Activated CD8-positive, alpha-beta memory T cell treated with anti-CD3 and anti-CD28 coated beads, Interleukin-2, amount 10 ng/mL, durations not matched to agents 7 days and 5 days (primary cell): Measurements from ENCODE around the gene ZNF609. TPM values are rescaled to one million over a fixed set of nuclear protein-coding genes. Genes with fewer than 3 reads are reported as not detected.
A peak's percentile ranks its signal among the peaks of the same experiment; 100 is the strongest.

Source experiments
- ATAC-seq: fragments of 150-1000 bp; cut with Tn5 transposase; one replicate; pipeline ENCODE4 v1.10.0; 2021; ENCODE audit warnings: moderate library complexity
- CTCF ChIA-PET: fragments of 350-600 bp; sonication (Branson Sonifier 250); formaldehyde crosslinking; loops from one replicate; lab custom pipeline; 2021; ENCODE audit warnings: antibody characterized with exemption; lab: Charles Lee
- DNase-seq: peaks from one replicate; pipeline ENCODE4 v3.0.0-alpha.2; 2020
- H3K27ac Mint-ChIP-seq: one replicate; pipeline ENCODE4 v1.8.0; 2021; ENCODE audit warnings: mild to moderate bottlenecking, mixed read lengths
- H3K27me3 Mint-ChIP-seq: one replicate; pipeline ENCODE4 v1.8.0; 2021; ENCODE audit warnings: mixed read lengths
- H3K36me3 Mint-ChIP-seq: one replicate; pipeline ENCODE4 v1.8.0; 2021; ENCODE audit warnings: mild to moderate bottlenecking, mixed read lengths
- H3K4me1 Mint-ChIP-seq: one replicate; pipeline ENCODE4 v1.8.0; 2021; ENCODE audit warnings: mixed read lengths
- H3K4me3 Mint-ChIP-seq: one replicate; pipeline ENCODE4 v1.8.0; 2021; ENCODE audit warnings: mild to moderate bottlenecking, moderate library complexity, mixed read lengths
- H3K9me3 Mint-ChIP-seq: one replicate; pipeline ENCODE4 v1.8.0; 2022; ENCODE audit warnings: low read depth, mixed read lengths
- total RNA-seq, 2 experiments: library from RNA; stranded (reverse); gene quantifications; one replicate each; pipeline ENCODE4 v1.2.3, GENCODE V29; 2021

ZNF609 gene
- total RNA-seq, 2 experiments from 2014 or later, result 36.8 to 47.5 TPM

DNA sequence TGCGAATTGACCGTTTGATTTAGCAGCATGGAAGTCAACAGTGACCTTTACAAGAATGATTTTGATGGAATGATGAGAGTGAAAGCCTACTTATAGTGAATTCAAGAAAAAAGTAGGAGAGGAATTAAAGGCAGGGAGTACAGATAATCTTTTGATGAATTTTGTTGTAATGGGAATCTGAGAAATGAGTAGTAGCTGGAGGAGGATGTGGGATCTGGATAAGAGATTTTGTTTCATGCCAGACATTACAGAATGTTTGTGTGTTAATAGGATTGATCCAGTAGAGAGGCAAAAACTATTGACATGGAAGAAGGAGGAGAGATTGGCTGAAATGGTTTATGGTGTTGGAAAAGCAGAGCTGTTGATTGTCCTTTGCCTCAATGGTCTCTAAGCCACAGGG is 17.4 kb upstream of the ZNF609 start:
- H3K4me1 Mint-ChIP-seq, result peaks cover 53% of the 10 kb centered on the region
- peaks cover 22% of the 10 kb centered on the region for H3K36me3 Mint-ChIP-seq
- peak overlapping the region; percentile 1 for H3K27ac Mint-ChIP-seq
- DNase-seq (no peak), ATAC-seq (no peak)
- no peaks in the 10 kb centered on the region for H3K9me3 Mint-ChIP-seq
- no peaks in the 10 kb centered on the region for H3K27me3 Mint-ChIP-seq
- H3K4me3 Mint-ChIP-seq, result no peak overlapping the region
- CTCF ChIA-PET, result interaction anchor here (0.7 kb wide), 1 partner anchor 507 kb away, joined by 3 read pairs; no protein-coding TSS in a partner anchor

DNA sequence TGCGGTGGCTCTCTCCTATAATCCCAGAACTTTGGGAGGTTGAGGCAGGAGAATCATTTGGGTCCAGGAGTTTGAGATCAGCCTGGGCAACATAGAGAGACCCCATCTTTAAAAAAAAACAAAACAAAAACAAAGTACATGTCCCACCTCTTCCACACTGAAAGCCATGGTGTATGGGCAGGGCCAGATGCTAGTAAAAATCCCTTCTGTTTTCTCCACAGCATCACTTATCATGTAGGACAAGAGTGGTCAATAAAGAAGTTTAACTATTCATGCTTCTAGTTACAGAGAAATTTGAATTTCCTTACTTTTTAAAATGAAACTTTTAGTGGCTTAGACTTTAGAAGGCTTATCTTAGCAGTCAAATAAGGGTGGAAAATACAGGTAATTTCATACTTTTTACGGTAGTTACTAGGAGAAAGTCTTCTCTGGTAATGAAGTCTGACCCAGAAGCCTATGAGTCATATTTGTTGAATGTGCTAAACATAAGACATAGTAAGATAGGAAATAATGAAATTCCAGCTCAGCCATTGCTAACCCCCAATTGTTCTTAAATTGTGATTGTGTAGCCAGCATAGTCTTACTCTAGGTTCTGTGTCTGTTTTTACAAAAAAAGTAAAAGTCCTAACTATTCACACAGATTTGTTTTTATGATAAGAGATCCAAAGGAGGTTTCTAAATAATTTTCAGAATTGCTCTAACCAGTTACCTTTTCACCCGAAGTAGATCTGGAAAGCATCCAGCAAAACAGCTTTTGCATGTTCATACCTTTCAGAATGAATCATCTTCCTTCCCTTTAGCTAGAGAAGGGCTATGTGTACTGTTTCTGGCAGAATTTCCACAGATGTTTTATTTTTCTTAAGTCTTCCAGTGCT is 16.4 kb upstream of the ZNF609 start:
- Mint-ChIP-seq H3K27ac (peak overlapping the region; percentile 86), H3K9me3 (no peaks in the 10 kb centered on the region), H3K4me3 (peak overlapping the region; percentile 26), H3K27me3 (no peaks in the 10 kb centered on the region), H3K4me1 (peaks cover 50% of the 10 kb centered on the region), H3K36me3 (peaks cover 27% of the 10 kb centered on the region)
- DNase-seq (no peak), ATAC-seq (peak; percentile 85)
- CTCF ChIA-PET, result interaction anchor here (1.2 kb wide), 1 partner anchor 13 kb away, joined by 3 read pairs; no protein-coding TSS in a partner anchor

DNA sequence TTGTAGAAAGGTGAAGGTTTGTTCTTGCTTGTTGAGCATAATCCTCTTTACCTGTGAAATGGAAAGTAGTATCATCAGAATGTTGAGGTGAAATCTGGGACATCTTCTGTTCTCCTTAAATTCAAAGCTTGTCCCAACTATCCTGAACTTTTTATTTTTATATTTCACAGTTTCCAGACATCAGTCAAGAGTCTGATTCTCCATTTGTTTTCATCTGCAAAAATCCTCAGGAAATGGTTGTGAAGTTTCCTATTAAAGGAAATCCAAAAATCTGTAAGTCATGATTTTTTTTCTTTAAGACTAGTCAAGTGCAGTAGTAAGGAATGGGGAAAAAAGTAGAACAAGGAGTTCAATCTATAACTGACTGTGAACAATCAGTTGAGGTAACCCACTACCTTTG is 15.5 kb upstream of the ZNF609 start:
- no peak for DNase-seq
- Mint-ChIP-seq H3K4me1 (peaks cover 52% of the 10 kb centered on the region), H3K36me3 (peaks cover 27% of the 10 kb centered on the region), H3K4me3 (peak overlapping the region; percentile 26), H3K27ac (no peak overlapping the region), H3K9me3 (no peaks in the 10 kb centered on the region), H3K27me3 (no peaks in the 10 kb centered on the region)
- ATAC-seq, result no peak
- CTCF ChIA-PET, result interaction anchor here (0.7 to 1.2 kb wide), 2 partner anchors 14 to 243 kb away, joined by 3 read pairs; no protein-coding TSS in a partner anchor

DNA sequence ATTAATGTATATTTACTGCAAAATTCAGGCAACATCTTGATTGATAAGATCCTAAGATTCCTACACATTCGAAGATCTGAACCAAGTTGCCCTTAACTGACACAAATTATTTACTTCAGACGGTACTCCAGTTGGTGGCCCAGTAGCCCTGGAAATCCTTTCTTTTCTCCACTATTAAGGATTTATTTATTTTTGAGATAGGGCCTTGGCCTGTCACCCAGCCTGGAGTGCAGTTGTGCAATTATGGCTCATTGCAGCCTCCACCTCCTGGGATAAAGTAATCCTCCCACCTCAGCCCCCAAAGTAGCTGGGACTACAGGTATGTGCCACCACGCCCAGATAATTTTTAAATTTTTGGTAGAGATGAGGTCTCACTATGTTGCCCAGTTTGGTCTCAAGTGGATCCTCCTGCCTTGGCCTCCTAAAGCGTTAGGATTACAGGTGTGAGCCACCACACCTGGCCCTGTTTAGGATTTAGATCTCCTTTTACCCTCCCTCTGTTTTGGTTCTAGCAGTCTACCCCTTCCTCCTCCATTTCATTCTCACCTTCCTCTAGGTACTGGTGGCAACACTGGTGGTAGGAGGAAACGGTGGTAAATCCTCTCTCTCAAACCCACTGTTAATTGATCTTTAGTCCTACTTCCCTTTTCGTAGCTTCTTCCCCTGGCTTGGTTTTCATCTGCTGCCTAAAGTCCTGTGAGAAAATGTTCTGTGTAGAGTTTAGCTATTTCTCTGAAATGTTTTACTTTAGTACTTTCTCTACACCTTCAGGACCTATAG is 12.7 kb upstream of the ZNF609 start:
- peaks cover 52% of the 10 kb centered on the region for H3K4me1 Mint-ChIP-seq
- no peak for ATAC-seq

DNA sequence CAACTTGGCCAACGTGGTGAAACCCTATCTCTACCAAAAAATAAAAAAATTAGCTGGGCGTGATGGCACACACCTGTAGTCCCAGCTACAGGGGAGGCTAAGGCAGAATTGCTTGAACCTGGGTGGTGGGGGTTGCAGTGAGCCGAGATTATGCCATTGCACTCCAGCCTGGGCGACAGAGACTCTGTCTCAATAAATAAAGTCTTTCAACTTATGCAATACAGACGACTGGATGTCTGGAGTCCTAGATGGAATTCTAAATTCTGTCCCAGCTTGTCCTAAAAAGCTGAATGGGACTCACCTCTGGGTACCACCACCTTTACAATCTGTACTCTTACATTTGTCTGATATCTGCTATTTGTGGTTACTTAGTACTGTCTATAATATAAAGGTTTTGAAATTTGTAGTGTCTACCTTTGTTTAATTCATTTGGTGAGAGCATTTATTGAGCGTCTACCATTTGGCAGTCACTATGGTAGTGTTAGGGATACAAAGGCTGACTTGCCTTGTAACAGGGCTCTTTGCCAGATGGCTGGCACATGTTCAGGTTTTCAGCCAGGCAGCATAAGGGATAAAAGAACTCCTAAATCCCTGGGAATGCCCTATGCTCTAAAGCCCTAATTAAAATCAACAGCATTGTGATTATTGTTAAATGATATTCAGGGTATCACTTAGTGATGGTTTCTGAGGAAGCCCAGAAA is 7.2 kb upstream of the ZNF609 start:
- DNase-seq (no peak), ATAC-seq (no peak)
- CTCF ChIA-PET, result interaction anchor here (1.1 kb wide), 1 partner anchor 200 kb away, joined by 5 read pairs; no protein-coding TSS in a partner anchor
- Mint-ChIP-seq H3K36me3 (peaks cover 8% of the 10 kb centered on the region), H3K27me3 (no peaks in the 10 kb centered on the region), H3K4me1 (peaks cover 21% of the 10 kb centered on the region), H3K27ac (no peak overlapping the region), H3K9me3 (no peaks in the 10 kb centered on the region), H3K4me3 (no peak overlapping the region)

More for the DNA sequence above, 12.7 kb upstream of the ZNF609 start:
- CTCF ChIA-PET, result interaction anchor here (1.2 kb wide), 1 partner anchor 9 kb away, joined by 3 read pairs; no protein-coding TSS in a partner anchor
- H3K9me3 Mint-ChIP-seq, result no peaks in the 10 kb centered on the region
- H3K36me3 Mint-ChIP-seq, result peaks cover 22% of the 10 kb centered on the region
- H3K27ac Mint-ChIP-seq, result peak overlapping the region; percentile 74
- no peak overlapping the region for H3K4me3 Mint-ChIP-seq
- H3K27me3 Mint-ChIP-seq, result no peaks in the 10 kb centered on the region
- DNase-seq, result no peak

GRCh38 chr15:64453689-64454037 is 6.7 kb upstream of the ZNF609 start:
- ATAC-seq (no peak), DNase-seq (no peak)
- CTCF ChIA-PET, result interaction anchor here (1.1 kb wide), 1 partner anchor 199 kb away, joined by 5 read pairs; no protein-coding TSS in a partner anchor
- H3K27me3 Mint-ChIP-seq, result no peaks in the 10 kb centered on the region
- peaks cover 16% of the 10 kb centered on the region for H3K4me1 Mint-ChIP-seq
- H3K4me3 Mint-ChIP-seq, result no peak overlapping the region
- no peak overlapping the region for H3K27ac Mint-ChIP-seq
- peaks cover 5% of the 10 kb centered on the region for H3K36me3 Mint-ChIP-seq
- H3K9me3 Mint-ChIP-seq, result no peaks in the 10 kb centered on the region

DNA sequence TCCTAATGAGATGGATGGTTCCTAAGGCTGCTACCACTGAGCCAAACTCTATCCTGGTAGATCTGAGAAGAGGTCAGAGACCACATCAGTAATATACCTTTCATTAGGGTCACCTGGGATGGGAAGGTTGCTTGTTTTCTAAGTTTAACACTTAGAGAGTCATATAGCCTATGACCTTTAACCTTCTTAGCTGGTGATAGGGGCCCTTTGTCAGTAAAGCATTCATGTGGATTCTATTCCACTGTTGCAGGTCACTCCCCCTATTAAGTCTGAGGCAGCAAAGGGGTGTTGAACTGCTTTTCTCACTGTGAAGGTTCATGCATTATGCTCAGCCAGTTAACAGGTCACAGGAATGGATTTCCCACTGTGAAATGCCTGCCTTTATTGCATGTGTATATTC is 6.1 kb upstream of the ZNF609 start:
- ATAC-seq (no peak), DNase-seq (no peak)
- Mint-ChIP-seq H3K36me3 (peaks cover 5% of the 10 kb centered on the region), H3K27ac (no peak overlapping the region), H3K4me1 (peaks cover 18% of the 10 kb centered on the region), H3K9me3 (no peaks in the 10 kb centered on the region), H3K4me3 (no peak overlapping the region), H3K27me3 (no peaks in the 10 kb centered on the region)
- CTCF ChIA-PET, result interaction anchor here (1.1 kb wide), 1 partner anchor 199 kb away, joined by 5 read pairs; no protein-coding TSS in a partner anchor

GRCh38 chr15:64455961-64456371 is 4.4 kb upstream of the ZNF609 start:
- H3K9me3 Mint-ChIP-seq, result no peaks in the 10 kb centered on the region
- H3K27ac Mint-ChIP-seq, result no peak overlapping the region
- no peak for DNase-seq
- no peak for ATAC-seq
- H3K36me3 Mint-ChIP-seq, result peaks cover 2% of the 10 kb centered on the region
- no peaks in the 10 kb centered on the region for H3K27me3 Mint-ChIP-seq
- peaks cover 17% of the 10 kb centered on the region for H3K4me1 Mint-ChIP-seq
- H3K4me3 Mint-ChIP-seq, result no peak overlapping the region
- CTCF ChIA-PET, result no interaction called here

GRCh38 chr15:64456634-64457108 is 3.7 kb upstream of the ZNF609 start:
- no peak for ATAC-seq
- H3K27ac Mint-ChIP-seq, result no peak overlapping the region
- CTCF ChIA-PET, result interaction anchor here (1.0 to 1.6 kb wide), 4 partner anchors 8 to 30 kb away, joined by 3 to 4 read pairs (median 4); no protein-coding TSS in a partner anchor
- no peaks in the 10 kb centered on the region for H3K27me3 Mint-ChIP-seq
- H3K4me3 Mint-ChIP-seq, result no peak overlapping the region
- DNase-seq, result no peak
- H3K9me3 Mint-ChIP-seq, result no peaks in the 10 kb centered on the region
- peaks cover 2% of the 10 kb centered on the region for H3K36me3 Mint-ChIP-seq
- H3K4me1 Mint-ChIP-seq, result peaks cover 20% of the 10 kb centered on the region

- H3K36me3 Mint-ChIP-seq, result peaks cover 4% of the 10 kb centered on the region
- H3K9me3 Mint-ChIP-seq, result no peaks in the 10 kb centered on the region
- H3K27ac Mint-ChIP-seq, result peak overlapping the region; percentile 92
- H3K27me3 Mint-ChIP-seq, result no peaks in the 10 kb centered on the region
- H3K4me1 Mint-ChIP-seq, result peaks cover 40% of the 10 kb centered on the region
- ATAC-seq, result no peak
- no peak for DNase-seq
- peak overlapping the region; percentile 83 for H3K4me3 Mint-ChIP-seq
- CTCF ChIA-PET, result interaction anchor here (0.6 to 1.4 kb wide), 5 partner anchors 29 to 950 kb away, joined by 3 to 6 read pairs (median 3); no protein-coding TSS in a partner anchor
These were observed 1.2 kb upstream of the ZNF609 start for GRCh38 chr15:64459066-64459781.

- peaks cover 48% of the 10 kb centered on the region for H3K4me1 Mint-ChIP-seq
- peak overlapping the region; percentile 82 for H3K4me3 Mint-ChIP-seq
- DNase-seq, result peak; percentile 56
- H3K36me3 Mint-ChIP-seq, result peaks cover 8% of the 10 kb centered on the region
- no peaks in the 10 kb centered on the region for H3K9me3 Mint-ChIP-seq
- no peaks in the 10 kb centered on the region for H3K27me3 Mint-ChIP-seq
- H3K27ac Mint-ChIP-seq, result peak overlapping the region; percentile 89
- peak; percentile 66 for ATAC-seq
- CTCF ChIA-PET, result interaction anchor here (0.7 to 1.4 kb wide), 3 partner anchors 30 to 267 kb away, joined by 3 to 6 read pairs (median 3); no protein-coding TSS in a partner anchor
These were observed 644 bp downstream of the ZNF609 start for GRCh38 chr15:64460724-64461720.
